ENCODE data around the gene RNF212.
"Not testable (repeated sequence)": the region's sequence is repeated elsewhere in the genome, so short reads cannot be mapped to it uniquely, and the experiment has no call there.

The RNF212 gene

DNA sequence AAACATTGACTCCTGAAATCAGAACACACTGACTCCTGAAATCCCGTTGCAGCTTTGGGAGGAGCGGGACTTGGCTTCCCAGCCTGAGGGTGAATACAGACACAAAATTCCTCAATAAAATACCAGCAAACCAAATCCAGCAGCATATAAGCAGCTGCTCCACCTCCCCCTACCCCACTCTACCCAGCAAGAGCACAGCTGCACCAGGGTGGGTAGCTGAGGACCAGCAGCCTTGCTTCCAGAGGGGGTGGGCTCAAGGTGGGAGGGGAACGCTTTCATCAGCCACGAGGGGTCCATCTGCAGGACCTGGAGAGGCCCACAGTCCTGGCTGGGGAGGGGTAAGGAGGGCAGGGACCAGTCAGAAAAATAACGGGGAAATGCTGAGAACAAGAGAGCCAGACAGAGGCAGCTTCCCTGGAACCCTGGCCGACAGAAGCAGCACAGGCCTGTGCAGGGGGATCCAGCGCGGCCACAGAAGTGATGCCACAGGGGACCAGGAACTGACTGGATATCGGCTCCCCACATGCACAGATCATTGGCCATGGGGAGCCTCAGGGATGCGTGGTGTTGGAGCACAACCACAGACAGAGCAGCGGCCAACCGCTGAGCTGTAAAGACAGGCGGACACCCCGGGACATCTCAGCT lies 52.2 kb downstream of the RNF212 start:
- DNase-seq, result no peak

DNA sequence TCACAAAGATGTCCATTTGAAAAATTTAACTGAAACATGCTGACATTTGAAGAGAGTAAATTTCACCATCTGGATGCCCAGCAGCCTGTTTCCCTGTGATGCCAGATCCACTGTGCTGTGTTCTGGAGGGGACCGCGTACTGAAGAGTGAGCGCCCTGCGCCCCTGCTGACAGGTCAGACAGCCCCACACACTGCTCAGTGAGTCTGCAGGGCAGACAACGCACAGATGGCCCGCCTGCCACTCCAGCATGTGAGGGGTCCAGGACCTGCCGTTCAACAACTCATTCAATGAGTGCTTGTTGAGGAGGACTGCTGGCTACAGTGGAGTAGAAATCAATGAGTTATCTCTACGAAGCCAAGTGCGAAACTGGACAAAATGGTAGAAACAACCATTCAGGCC lies 52.7 kb downstream of the RNF212 start:
- DNase-seq, result no peak

- DNase-seq, result no peak
Measured at GRCh38 chr4:1060121-1060520, 53.2 kb downstream of the RNF212 start.

DNA sequence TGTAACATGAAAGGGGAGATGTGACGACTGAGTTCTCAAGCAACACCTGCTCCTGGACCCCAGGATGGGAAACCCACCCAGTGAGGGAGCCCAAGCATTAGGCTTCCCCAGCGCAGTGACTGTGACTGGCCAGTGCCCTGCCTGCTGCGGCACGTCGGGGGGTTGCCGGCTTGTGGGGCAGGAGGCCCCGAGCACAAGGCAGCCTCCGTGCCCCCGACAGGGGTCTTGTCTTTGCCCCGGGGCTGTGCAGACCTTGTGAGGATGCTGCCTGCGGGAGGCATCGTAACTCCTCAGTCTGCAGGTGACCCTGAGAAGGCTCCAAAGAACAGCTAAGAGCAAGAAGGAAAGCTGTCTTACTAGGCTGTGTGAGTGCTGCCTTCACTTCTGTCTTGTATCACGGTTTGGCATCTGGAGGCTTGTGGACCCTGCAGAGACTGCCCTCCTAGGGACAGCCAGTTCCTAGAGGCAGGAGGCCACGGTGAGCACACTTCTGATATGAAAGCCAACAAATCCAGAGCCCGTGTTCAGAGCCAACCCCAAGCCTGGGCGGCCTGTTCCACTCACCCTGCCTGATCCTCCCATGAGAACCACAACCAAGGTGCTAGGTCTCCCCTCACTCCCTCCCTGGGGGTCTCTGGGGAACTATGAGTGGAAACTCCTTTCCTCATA lies 54.2 kb downstream of the RNF212 start:
- DNase-seq, result no peak

DNA sequence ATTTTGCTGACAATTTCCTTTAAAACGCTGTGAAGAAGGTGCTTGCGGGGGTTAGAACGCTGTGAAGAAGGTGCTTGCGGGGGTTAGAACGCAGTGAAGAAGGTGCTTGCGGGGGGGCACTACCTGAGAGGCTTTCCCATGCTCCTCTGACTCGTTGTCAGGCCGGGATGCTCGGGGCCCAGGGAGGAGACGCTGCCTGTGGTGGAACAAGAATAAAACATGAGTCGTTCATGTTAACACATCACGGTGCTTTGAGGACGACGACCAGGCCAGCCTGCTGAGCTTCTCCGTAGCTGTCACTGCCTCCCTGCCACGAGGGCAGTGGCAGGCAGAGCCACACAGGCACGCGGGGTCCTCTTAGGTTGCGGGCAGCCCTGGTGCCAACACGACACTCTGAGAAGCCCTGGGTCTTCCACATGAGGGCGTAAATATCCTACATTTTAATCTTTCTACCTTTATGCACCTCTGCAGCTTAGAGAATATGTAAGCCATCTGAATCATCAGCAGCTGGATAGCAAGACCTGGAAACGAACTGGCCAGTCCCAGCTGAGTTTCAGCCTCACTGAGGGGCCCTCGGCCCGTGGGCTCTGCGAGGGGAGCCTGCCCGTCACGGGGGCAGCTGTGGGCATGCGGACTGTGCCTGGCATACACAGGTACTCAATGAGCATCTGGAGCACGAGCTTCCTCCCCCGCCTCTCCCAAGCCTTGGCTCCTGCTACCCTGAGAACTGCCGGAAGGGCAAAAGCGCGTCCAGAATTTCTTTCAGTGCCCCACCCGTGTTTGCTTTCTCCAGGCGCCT lies 55.0 kb downstream of the RNF212 start:
- no peak for DNase-seq

DNA sequence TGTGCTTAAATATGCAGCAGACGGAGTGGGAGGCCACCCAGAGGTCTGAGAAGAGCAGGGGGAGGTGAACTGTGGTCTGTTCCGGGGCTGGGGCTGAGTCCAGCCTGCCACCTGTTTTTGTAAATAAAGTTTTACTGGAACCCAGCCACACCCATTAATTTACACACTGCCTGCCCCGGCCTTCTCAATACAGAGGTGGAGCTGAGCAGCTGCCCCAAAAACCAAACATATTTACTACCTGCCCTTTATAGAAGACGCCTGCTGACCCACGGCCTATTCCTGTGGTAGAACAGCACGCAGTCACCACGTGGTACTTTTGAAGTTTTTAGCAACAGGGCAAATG lies 56.0 kb downstream of the RNF212 start:
- DNase-seq, result no peak

GRCh38 chr4:1056671-1057402 lies 56.5 kb downstream of the RNF212 start:
- no peak for DNase-seq

GRCh38 chr4:1055721-1056590 lies 57.4 kb downstream of the RNF212 start:
- DNase-seq, result peak; percentile 70

GRCh38 chr4:1055243-1055701 lies 58.1 kb downstream of the RNF212 start:
- not testable (repeated sequence) for DNase-seq

GRCh38 chr4:1054696-1055242 lies 58.6 kb downstream of the RNF212 start:
- not testable (repeated sequence) for DNase-seq

GRCh38 chr4:1053891-1054290 lies 59.5 kb downstream of the RNF212 start:
- not testable (repeated sequence) for DNase-seq

GRCh38 chr4:1053080-1053661 lies 60.2 kb downstream of the RNF212 start:
- DNase-seq, result no peak

GRCh38 chr4:1052231-1052671 lies 61.1 kb downstream of the RNF212 start:
- DNase-seq, result no peak

DNA sequence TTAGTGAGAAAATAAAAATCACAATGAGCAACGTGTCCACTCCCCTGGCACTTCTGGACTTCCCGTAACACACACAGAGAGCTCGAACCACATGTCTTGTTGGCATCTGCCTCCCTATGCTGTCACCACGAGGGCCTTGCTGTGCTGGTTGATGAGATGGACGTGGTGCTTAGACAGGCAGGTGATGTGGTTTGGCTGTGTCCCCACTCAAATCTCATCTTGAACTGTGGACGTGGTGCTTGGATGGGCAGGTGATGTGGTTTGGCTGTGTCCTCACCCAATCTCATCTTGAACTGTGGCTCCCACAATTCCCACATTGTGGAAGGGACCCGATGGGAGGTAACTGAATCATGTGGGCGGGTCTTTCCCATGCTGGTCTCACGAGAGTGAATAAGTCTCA lies 61.9 kb downstream of the RNF212 start:
- no peak for DNase-seq

GRCh38 chr4:1050486-1051213 lies 62.7 kb downstream of the RNF212 start:
- DNase-seq, result no peak

- DNase-seq, result no peak
Measured at GRCh38 chr4:1049591-1049905, 63.8 kb downstream of the RNF212 start.

GRCh38 chr4:1048773-1049590 lies 64.4 kb downstream of the RNF212 start:
- peak; percentile 39 for DNase-seq

GRCh38 chr4:1047976-1048772 lies 65.2 kb downstream of the RNF212 start:
- DNase-seq, result no peak
